MV-4-11 (cell line): Measurements from ENCODE around the gene ZG16B.
A peak's percentile ranks its signal among the peaks of the same experiment; 100 is the strongest.

Experiments
- DNase-seq: peaks from one replicate; lab custom pipeline; 2025; lab: John Stamatoyannopoulos, UW

Gene ZG16B

DNA sequence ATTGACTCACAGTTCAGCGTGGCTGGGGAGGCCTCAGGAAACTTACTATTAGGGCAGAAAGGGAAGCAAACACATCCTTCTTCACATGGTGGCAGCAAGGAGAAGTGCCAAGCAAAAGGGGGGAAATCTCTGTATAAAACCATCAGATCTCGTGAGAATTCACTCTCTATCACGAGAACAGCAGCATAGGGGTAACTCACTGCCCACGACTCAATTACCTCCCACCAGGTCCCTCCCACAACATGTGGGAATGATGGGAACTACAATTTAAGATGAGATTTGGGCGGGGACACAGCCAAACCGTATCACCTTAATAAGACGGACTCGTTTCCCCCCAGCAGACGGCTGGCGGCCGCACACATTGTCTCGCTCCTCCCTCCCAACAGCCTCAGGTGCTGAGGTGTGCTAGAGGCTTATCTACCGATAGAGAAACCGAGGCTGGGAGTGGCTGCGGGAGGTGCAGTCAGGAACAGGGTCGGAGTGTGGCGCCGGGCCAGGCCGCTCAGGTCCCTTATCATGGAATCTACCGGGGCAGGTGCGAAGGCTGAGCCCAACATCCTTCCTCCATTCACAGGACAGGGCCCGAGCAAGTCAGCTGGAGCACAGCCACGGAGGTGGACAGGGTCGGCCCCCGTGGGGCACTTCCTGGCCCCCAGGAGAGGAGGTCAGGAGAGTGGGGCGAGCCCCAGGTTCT lies 4.9 kb upstream of the ZG16B start:
- DNase-seq, result no peak

DNA sequence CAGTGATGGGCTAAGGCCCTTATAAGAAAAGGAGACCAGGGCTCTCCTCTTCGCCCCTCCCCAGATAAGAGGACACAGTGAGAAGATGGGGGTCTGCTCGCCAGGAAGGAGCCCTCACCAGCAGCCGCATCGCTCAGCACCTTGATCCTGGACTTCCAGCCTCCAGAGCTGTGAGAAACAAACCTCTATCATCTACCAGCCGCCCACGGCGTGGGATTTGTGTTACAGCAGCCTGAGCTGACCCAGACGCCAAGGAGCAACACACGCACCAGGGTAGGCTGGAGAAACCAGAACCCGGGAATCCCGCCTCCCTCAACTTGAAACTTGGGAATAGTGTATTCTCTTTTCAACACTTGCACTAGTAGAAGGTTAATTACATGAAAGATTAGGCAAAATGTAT lies 4.2 kb upstream of the ZG16B start:
- DNase-seq, result no peak

DNA sequence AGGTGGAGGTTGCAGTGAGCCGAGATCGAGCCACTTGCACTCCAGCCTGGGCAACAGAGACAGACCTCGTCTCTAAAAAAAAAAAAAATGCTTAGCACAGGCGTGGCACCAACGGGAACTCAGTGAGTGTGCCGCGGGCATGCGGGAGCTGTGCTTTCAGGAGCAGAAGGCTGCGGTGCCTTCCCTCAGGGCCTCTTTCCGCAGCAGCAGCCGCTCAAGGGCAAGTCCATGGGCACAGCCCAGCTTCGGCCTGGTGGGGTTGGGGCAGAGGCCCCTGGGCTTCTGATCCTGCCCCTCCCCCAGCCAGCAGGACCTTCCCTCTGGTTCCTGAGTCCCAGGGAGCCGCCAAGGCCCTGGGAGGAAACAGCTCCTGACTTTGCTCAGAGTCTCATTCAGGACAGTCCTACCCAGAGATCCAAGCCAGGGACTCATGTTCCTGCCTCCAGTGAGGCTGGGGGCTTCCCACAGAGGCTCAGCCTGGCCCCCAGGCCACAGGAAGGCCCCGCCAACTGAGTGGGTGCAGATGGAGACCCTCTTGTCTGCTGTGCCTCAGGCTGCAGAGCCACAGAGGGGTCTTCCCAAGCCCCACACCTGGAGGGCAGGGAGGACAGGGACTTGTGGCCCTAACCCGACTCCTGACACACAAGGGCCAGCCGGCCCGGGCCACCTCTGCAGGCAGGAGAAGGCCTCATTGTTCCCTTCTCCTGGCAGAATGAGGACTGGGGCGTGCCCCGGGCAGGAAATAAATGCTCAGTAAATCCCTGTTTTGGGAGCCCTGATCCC lies 3.3 kb upstream of the ZG16B start:
- no peak for DNase-seq

DNA sequence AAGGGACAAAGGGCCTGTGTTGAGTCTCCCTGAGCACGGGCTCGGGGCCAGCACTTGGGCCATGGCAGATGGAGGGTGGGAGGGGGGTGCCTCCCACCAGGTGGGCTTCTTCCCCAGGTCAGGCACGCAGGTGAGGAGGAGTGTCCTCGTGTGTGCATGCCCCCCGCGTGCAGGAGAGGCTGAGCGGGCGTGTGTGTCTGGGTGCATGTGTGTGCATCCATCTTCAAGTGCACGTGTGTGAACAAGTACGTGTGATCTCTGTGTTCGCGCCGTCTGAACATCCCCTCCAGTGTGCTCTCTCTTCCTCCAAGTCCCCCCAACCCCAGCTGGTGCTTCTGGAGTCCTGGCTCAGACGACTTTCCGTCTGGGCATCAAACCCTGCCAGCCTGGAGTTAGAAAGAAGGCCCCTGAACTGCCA lies 2.7 kb upstream of the ZG16B start:
- no peak for DNase-seq

DNA sequence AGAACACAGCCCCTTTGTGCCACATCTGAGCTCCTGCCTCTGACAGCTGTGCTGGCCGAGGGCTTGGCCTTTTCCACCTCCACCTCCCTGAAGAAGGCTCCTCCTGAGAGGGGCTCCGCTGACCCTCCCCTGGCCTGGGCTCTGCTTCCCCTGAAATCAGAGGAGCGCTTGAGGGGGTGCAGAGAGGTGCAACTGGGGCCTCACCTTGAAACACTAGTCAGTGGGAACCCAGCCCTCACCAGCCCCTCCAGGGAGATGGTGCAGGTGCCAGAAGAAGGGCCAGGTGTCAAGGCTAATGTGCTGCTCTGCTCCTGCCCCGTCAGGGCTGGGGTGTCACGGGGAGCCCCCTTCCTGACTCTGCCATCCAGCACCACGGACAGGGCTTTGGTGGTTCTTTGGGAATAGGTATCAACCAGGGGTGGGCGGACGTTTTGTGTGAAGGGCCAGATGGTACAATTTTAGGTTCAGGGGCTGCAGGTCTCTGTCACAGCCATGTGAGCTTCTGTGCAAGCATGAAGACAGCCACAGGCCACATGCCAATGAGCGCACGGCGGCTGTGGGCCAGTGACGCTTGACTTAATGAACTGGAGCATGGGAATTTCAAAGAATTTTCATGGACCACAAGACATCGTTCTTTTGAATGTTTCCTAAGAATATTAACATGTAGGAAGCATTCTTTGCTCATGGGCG lies 2.1 kb upstream of the ZG16B start:
- DNase-seq, result no peak

DNA sequence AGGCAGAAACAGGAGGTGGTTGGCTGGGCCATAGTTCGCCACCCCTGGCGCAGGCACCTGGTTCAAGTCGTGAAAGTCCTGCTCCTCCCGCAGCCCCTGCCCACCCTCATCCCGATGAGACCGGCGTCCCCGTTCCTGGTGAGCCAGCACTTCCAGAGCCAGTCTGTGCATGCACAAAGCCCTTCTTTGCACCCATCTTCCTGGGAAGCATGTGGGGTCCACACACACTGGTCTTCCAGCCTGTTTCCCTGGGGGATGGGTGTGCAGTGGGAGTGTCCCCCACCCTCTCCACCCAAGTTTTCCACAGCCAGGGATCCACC lies 1.6 kb upstream of the ZG16B start:
- no peak for DNase-seq

DNA sequence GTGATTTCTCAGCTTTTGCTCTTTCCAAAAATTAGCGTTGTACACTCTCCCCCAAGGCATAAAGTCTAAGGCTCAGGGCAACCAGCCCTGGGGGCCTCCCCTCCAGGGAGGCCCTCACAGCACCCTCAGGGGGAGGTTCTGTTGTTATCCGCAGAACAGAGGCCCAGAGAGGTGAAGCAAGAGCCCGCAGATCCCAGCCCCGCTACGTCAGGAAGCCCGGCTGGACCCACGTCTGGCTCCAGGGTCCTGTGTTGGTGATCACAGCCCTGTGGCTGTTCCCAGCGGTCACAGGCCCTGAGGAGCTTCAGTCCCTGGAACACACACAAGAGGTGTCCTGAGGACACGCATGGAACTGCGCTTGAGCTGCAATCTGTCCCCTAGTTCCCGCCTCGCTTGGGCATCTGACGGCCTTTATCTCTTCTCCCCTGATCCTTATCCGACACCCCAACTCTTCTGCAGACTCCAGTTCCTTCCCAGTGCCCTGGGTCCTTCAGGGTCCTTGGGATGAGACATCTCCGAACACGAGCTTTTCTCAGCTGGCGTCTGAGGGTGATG lies 1.1 kb upstream of the ZG16B start:
- DNase-seq, result no peak

DNA sequence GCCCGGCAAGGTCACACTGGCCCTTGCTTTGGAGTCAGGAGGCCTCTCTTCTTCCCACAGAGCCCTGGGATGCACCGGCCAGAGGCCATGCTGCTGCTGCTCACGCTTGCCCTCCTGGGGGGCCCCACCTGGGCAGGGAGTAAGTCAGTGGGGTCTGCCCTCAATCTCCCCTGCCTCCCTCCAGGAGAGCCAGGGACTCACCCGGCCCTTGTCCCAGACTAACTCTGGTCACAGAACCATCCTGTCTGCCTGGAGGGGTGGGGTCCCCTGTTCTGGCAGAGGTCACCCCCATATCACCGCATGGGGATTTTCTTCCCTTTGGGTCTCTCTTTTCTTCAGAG lies 222 bp downstream of the ZG16B start:
- no peak for DNase-seq

DNA sequence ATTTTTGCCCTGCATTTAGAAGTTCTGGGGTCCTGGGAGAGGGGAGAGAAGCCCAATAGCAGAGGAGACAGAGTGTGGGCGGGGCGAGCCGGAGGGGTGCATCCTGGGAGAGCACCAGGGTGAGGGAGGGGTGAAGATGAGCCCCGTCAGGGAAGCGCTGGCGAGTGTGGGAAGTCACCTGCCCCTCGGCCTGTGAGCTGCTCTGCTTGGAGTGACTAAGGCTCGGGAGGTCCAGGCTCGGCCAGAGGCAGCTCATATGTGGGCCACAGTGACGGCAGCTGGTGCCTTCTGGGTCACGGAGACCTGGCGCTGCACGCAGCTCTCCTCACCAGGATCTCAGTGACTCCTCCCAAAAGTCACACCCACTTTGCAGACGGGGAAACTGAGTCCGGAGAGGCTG lies 1.1 kb downstream of the ZG16B start:
- DNase-seq, result no peak

DNA sequence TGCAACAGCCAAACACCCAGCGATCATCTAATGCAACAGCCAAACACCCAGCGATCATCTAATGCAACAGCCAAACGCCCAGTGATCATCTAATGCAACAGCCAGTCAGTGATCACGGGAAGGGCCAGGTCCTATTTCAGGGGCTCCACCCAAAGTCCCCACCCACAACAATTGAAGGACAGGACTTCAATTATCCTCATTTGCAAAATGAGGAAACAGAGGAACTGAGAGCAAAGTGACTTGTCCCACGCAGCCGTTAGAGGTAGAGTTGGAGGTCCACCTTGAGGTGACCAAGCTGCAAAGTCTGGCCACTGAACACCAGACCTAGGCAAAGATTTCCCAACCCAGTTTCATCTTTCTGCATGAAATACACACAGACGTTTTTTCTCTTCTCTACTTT lies 3.7 kb downstream of the ZG16B start:
- no peak for DNase-seq

DNA sequence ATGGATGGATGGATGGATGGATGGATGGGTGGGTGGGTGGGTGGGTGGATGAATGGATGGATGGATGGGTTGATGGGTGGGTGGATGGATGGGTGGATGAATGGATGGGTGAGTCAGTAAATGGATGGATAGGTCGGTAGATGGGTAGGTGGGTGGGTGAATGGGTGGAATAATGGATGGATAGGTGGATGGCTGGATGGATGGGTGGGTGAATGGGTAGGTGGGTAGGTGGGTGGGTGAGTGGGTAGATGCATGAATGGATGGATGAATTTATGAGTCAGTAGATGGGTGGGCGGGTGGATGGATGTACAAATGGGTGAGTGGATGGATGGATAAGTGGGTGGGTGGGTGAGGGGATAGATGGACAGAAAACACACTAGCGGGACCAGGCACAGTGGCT lies 4.9 kb downstream of the ZG16B start:
- DNase-seq, result no peak

DNA sequence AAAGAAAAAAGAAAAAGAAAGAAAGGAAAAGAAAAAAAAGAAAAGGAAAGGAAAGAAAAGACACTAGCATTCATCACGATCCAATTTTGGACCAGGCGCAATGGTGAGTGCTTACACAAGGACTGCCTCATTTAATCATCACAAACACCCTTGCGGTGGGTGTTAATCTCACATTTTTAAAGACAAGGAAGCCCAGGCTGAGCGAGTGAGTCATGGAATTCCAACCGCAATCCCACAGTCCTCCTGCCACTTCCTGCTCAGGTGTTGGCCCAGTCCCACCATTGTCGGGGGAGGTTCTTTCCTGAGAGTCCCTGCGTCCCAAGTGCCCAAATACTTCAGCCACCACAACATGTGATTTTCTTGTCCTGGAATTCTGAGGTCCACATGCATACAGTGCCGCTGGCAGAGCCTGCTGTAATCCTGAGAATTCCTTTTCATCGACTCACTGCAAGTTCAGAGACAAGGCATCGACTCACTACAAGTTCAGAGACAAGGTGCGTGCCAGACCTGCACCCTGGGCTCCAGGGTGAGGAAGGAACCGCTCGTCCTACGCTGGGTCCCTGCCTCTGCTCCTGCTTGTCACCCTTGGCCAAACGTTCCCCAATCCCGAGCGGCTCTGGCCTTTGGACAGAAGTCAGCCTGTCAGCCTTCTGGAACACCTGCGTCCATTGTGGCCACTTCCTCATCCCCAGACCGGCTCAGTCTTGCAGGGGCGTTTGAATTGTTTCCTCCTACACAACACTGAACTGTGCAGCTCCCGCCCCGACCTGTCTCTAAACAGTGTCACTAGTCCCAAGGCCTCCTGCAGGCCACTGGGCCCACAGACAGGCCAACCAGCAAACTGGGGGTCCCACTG lies 5.8 kb downstream of the ZG16B start:
- DNase-seq, result peak; percentile 43

DNA sequence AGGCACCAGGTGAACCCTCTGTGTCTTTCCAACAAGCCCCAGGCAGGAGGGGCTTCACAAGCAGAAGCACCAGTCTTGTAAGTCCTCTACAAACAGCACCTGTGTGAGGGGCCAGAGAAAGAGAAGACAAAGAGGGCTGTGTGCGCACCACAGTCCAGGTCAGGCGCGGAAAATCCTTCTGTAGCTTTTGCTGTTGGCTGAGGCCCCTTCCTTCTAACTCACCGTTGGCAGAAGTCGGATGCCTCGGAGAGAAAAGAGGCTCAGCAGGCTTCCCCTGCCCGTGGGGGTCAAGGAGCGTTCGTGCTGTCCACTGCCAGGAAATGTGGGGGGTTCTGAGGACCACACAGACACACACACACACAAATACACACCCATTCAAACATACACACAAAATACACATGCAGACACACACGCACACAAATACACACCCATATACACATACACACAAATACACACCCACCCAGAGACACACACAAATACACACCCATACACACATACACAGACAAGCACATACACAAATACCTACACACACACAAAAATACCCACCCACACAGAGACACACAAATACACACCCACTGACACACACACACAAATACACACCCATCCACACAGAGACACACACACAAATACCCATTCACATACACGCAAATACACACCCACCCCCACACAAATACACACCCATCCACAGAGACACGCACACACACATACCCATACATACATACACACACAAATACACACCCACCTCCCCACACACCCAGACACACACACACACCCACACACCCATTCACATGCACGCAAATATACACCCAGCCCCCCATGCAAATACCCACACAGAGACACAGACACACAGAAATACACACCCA lies 6.8 kb downstream of the ZG16B start:
- DNase-seq, result no peak

DNA sequence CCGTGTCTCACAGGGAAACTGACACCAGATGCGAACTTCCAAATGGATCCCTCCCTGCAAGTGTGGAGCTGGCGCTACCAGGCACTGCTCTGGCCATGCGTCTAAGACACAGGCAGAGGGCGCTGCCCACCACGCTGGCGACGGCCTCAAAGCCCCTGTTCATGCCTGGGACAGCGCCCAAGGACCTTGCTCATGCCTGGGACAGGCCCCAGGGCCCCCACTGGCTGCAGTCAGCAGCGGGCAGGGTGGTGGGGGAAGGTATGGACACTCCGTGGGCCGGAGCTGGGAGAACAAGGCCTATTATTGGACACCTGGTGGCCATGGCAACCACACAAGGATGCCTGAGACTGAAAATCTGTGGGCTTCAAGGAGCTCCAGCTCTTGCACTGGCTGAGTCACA lies 8.8 kb downstream of the ZG16B start:
- peak; percentile 36 for DNase-seq

DNA sequence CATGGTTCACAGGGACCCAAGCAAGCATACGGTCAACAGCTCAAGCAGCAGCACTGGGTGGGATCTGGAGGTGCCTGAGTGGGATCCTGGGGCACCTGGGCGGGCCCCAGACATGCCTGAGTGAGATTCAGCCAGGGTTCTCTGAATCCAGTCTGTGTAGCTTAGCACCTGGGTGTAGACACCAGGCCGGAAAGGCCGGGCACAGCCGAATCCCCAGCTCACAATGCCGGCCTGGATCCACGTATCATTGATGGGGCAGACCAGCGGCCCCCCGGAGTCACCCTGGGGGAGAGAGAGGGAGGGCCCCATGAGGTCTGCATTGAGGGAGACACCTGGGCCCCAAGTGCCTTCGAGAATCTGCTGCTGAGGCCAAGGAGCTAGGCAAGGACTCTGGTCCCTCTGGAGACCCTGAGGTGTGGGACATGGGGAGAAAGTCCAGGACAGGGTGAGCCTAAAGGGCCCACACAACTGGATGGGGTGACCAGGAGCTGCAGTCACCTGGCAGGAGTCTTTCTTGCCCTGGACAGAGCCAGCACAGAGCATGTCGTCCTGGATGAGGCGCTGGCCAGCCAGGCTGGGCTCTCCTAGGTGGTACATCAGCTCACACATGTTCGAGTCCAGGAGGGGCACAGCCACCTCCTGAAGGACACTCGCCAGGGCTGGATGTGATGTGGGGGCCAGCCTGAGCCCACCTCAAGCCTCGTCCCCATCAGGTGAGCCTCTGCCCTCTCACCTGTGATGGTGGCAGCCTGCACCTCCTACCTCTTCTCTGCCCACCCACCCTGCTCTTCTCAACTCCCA lies 9.7 kb downstream of the ZG16B start:
- no peak for DNase-seq

DNA sequence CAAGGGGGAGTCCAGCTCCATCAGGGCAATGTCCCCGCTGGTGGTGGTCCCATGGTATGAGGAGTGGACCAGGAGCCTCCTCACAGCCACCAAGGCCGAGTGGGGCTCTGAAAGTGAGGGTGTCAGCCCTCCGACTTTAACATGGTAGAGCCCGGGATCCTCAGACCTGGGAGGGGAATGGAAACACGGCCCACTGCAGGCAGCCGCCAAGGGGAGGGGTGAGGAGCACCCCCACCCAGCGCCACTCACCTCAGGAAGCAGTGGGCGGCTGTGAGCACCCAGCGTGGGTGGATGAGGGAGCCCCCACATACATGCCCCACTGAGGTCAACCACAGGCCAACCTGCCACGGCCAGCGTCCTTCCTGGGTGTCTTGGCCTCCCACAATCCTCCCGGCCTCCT lies 10.8 kb downstream of the ZG16B start:
- DNase-seq, result no peak

DNA sequence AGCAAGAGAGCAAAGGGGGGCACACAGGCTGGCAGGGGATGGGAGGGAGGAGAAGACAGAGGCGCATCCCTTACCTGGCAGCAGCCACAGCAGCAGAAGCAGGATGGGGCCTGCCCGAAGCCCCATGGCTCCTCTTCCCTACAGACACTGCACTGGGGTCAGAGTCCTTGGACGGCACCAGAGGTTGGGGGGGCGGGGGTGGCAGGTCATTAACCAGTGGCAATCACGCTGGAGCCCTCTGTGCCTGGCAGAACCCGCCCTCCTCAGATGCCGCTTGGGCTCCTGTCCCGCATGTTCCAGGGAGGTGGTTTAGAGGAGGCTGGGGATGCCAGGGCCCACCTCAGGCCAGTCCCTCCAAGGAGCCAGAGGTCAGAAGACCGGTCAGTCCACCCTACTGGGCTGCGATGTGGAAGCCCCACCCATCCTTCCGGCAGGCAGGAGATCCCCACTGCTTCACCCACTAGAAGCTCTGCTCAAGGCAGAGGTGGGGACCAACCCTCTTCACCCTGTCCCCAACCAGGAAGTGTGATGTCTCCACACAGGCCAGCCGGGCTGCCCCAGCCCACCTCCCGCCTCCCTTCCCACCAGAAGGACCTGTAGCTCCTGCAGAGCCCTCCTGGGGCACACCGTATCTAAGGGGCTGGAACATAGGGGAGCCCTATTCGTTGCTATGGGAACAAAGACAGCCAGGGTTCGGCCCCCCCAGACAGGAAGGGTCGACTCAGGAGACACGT lies 11.7 kb downstream of the ZG16B start:
- no peak for DNase-seq

DNA sequence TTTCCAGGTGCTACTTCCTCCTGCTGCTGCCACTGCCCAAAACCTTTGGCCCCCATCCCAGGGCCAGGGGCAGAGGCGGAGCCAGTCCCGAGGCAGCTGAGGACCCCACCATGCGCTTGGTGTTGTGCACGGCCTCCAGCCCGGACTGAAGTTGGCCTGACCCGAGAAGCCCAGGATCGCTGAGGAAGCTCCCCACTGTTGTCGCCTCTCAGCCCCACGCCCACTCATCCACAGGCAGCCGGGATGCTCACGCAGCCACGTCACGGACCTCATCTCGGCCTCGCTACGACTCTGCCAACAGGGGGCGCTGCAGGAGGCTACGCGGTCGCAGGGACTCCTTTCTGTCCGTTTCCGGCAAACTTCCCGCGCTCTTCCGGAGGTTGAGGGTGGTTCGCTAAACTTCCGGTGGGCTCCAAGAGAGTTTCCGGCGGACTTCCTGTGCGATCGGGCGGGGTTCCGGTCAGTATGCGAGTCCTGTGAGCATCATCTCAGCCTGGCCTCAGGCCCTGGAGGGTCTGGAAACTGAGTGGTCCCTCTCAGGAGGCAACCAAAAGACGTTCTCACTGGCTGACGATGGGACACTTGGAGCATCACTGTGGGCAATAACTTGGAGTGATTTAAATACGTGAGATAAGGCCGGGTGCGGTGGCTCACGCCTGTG lies 12.4 kb downstream of the ZG16B start:
- DNase-seq, result peak; percentile 59

DNA sequence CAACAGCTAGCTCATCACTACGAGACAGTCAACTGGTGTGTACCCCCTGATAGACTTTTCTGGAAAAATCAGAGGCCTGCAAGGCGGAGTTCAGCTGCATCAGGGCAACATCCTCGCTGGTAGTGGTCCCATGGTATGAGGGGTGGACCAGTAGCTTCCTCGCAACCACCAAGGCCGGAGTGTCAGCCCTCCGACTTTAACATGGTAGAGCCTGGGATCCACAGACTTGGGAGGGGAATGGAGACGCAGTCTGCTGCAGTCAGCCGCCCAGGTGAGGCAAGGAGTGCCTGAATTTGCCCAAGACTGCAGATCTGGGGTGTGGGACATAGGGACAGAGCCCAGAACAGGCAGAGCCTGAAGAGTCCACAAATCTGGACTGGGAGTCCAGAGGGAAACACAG lies 13.4 kb downstream of the ZG16B start:
- DNase-seq, result no peak
